SK-N-SH treated with all-trans-retinoic acid at 6 μM for 48 hours (cell line): ENCODE results near the gene P2RY1.

Experiments used
- ATAC-seq: fragments of 200-7000 bp; cut with Tn5 transposase; 3 replicates; pipeline ENCODE4 v1.9.1; 2020; ENCODE audit warnings: mild to moderate bottlenecking, moderate library complexity
- ARNTL ChIP-seq: fragments of 450-650 bp; formaldehyde crosslinking; IDR thresholded peaks from 2 replicates; pipeline ENCODE4 v1.5.0; 2020; ENCODE audit warnings: low read depth, mild to moderate bottlenecking, moderate library complexity, borderline replicate concordance
- CSDC2 ChIP-seq: fragments of 250-450 bp; sonication (Bioruptor Pico); IDR thresholded peaks from 2 replicates; pipeline ENCODE4 v1.5.0; 2020; ENCODE audit warnings: mild to moderate bottlenecking, moderate library complexity
- GLIS3 ChIP-seq: fragments of 250-450 bp; sonication (Bioruptor Pico); IDR thresholded peaks from 2 replicates; pipeline ENCODE4 v1.5.0; 2020; ENCODE audit warnings: mild to moderate bottlenecking, moderate library complexity
- ISL1 ChIP-seq: fragments of 250-450 bp; sonication (Bioruptor Pico); IDR thresholded peaks from 2 replicates; pipeline ENCODE4 v2.1.2; 2022; ENCODE audit warnings: mild to moderate bottlenecking, moderate library complexity
- PPARA ChIP-seq: fragments of 250-450 bp; sonication (Bioruptor Pico); IDR thresholded peaks from 2 replicates; pipeline ENCODE4 v1.5.0; 2020; ENCODE audit warnings: mild to moderate bottlenecking, borderline replicate concordance
- SNAI2 ChIP-seq: fragments of 250-450 bp; sonication (Bioruptor Pico); IDR thresholded peaks from 2 replicates; pipeline ENCODE4 v1.5.0; 2020; ENCODE audit warnings: mild to moderate bottlenecking, moderate library complexity
- TSHZ2 ChIP-seq: fragments of 250-450 bp; sonication (Bioruptor Pico); IDR thresholded peaks from 2 replicates; pipeline ENCODE4 v1.5.0; 2020; ENCODE audit warnings: mild to moderate bottlenecking, moderate library complexity

The P2RY1 gene

DNA sequence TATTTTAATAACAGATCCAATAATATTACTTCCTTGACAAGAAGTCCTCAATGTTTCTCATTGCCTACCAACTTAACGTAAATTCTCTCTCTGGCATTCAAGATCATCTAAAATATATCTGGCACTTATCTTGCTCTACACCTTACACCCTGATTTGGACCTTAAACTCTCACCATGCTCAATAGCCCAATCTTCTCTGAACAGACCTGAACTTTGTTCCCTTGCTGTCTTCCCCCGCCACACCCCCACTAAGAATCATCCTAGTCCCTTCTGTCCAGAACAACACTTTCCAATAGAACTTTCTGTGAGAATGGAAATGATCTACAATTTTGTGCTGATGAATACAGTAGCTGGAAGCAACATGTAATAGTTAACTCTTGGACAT lies 44.9 kb downstream of the P2RY1 start (continued):
- no peak for TF ChIP-seq TSHZ2 (CRISPR knock-in tag)
- no peak for TF ChIP-seq ISL1 (CRISPR knock-in tag)
- TF ChIP-seq, all 23 proteins: peak for 0

DNA sequence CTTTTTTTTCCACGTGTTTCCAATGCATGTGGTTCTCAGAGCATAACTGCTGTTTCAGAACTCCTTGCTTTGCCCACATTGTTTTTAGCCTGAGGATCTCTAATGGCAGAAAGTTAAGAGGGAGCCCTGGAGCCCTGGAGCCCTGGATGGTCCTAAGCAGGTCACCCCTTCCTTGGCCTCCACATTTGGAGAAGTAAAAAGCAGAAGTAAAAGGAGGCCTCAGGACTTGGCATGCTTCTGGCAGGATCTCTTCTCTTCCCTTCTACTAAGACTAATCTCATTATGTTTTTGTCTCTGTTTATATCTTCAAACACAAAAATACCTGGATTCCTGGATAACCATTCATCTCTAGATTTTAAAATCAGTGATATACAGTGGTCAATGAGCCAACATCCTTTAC lies 50.1 kb downstream of the P2RY1 start:
- ATAC-seq: no peak
- TF ChIP-seq SNAI2 (no peak), PPARA (CRISPR knock-in tag) (no peak), CSDC2 (CRISPR knock-in tag) (no peak), GLIS3 (no peak), ARNTL (CRISPR knock-in tag) (no peak)
